Calu3 (cell line): ENCODE results near the gene APP. TPM values are rescaled to one million over a fixed set of nuclear protein-coding genes. Genes with fewer than 3 reads are reported as not detected.

Experiments used
- BruUV-seq: library from RNA; stranded (reverse); fragments of 400-500 nt; replicated peaks from 2 replicates; lab custom pipeline; 2021; lab: Mats Ljungman, UMichigan
- CTCF ChIA-PET: fragments of 300-600 bp; sonication (Branson Sonifier 250); formaldehyde crosslinking; loops from one replicate; lab custom pipeline; 2022; ENCODE audit warnings: antibody characterized with exemption; lab: Charles Lee
- DNase-seq: peaks from one replicate; pipeline ENCODE4 v3.0.0; 2022
- H3K27ac Mint-ChIP-seq: one replicate; pipeline ENCODE4 v1.8.0; 2022; ENCODE audit warnings: mixed read lengths; ENCODE audit not compliant: unreplicated experiment
- H3K27me3 Mint-ChIP-seq: one replicate; pipeline ENCODE4 v1.8.0; 2022; ENCODE audit warnings: mixed read lengths; ENCODE audit not compliant: unreplicated experiment
- H3K36me3 Mint-ChIP-seq: one replicate; pipeline ENCODE4 v1.8.0; 2022; ENCODE audit warnings: mild to moderate bottlenecking, moderate library complexity, mixed read lengths; ENCODE audit not compliant: insufficient read depth, unreplicated experiment
- H3K4me1 Mint-ChIP-seq: one replicate; pipeline ENCODE4 v1.8.0; 2022; ENCODE audit warnings: mild to moderate bottlenecking, low read depth, mixed read lengths; ENCODE audit not compliant: unreplicated experiment
- H3K4me3 Mint-ChIP-seq: one replicate; pipeline ENCODE4 v1.8.0; 2022; ENCODE audit warnings: mild to moderate bottlenecking, low read depth, moderate library complexity, mixed read lengths; ENCODE audit not compliant: unreplicated experiment
- H3K9me3 Mint-ChIP-seq: one replicate; pipeline ENCODE4 v1.8.0; 2022; ENCODE audit warnings: low read depth, mixed read lengths; ENCODE audit not compliant: unreplicated experiment
- intact Hi-C: fragments of 100-400 bp; cut with micrococcal nuclease; formaldehyde crosslinking; loops from one replicate; pipeline ENCODE4 v1.10.0; 2022; ENCODE audit not compliant: unreplicated experiment
- total RNA-seq: library from RNA; stranded (reverse); gene quantifications from 2 replicates; pipeline ENCODE4 v1.2.3, GENCODE V29; 2022
- TF ChIP-seq, protein P1 (sequence below): fragments of 200-600 bp; IDR thresholded peaks from one replicate; pipeline ENCODE4 v1.8.0; 2022; ENCODE audit warnings: antibody characterized with exemption; ENCODE audit not compliant: unreplicated experiment

The APP gene
- total RNA-seq, 1 experiment from 2014 or later = 566 TPM

DNA sequence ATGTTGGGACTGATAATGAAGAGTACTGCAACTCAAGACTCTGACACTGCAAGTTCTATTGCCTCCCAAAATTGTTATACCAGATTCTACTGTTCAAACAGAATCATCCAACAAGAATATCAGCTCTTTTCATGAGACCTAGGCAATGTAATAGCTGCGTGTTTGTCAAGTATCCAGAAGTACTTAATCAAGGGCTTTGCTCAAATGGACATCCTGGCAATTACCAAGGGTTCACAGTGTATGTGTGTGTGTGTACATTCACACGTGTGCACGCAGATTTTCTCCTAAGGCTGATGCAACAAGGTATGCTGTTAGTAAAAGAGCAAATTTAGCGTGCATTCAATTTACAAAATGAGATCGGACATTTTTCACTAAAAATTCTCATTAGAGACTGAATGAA, 261.2 kb downstream of the APP start:
- Mint-ChIP-seq H3K4me1 (peaks cover 25% of the 10 kb centered on the region), H3K4me3 (no peak overlapping the region), H3K9me3 (no peaks in the 10 kb centered on the region), H3K27ac (no peak overlapping the region), H3K27me3 (no peaks in the 10 kb centered on the region), H3K36me3 (peaks cover 17% of the 10 kb centered on the region)
- intact Hi-C loops = no loop called here
- TF ChIP-seq, protein P1, sequence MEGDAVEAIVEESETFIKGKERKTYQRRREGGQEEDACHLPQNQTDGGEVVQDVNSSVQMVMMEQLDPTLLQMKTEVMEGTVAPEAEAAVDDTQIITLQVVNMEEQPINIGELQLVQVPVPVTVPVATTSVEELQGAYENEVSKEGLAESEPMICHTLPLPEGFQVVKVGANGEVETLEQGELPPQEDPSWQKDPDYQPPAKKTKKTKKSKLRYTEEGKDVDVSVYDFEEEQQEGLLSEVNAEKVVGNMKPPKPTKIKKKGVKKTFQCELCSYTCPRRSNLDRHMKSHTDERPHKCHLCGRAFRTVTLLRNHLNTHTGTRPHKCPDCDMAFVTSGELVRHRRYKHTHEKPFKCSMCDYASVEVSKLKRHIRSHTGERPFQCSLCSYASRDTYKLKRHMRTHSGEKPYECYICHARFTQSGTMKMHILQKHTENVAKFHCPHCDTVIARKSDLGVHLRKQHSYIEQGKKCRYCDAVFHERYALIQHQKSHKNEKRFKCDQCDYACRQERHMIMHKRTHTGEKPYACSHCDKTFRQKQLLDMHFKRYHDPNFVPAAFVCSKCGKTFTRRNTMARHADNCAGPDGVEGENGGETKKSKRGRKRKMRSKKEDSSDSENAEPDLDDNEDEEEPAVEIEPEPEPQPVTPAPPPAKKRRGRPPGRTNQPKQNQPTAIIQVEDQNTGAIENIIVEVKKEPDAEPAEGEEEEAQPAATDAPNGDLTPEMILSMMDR = no peak
- no peak for DNase-seq
- CTCF ChIA-PET = no interaction called here
- no TSS peak for BruUV-seq

GRCh38 chr21:25908495-25908894, 262.1 kb downstream of the APP start:
- DNase-seq = no peak
- TF ChIP-seq, protein P1 = no peak
- intact Hi-C loops = no loop called here
- no TSS peak for BruUV-seq
- Mint-ChIP-seq H3K4me3 (no peak overlapping the region), H3K9me3 (no peaks in the 10 kb centered on the region), H3K27me3 (no peaks in the 10 kb centered on the region), H3K27ac (no peak overlapping the region), H3K36me3 (peaks cover 17% of the 10 kb centered on the region), H3K4me1 (peaks cover 17% of the 10 kb centered on the region)
- CTCF ChIA-PET = interaction anchor here (0.6 kb wide), 1 partner anchor 18 kb away, joined by 3 read pairs; no protein-coding TSS in a partner anchor

DNA sequence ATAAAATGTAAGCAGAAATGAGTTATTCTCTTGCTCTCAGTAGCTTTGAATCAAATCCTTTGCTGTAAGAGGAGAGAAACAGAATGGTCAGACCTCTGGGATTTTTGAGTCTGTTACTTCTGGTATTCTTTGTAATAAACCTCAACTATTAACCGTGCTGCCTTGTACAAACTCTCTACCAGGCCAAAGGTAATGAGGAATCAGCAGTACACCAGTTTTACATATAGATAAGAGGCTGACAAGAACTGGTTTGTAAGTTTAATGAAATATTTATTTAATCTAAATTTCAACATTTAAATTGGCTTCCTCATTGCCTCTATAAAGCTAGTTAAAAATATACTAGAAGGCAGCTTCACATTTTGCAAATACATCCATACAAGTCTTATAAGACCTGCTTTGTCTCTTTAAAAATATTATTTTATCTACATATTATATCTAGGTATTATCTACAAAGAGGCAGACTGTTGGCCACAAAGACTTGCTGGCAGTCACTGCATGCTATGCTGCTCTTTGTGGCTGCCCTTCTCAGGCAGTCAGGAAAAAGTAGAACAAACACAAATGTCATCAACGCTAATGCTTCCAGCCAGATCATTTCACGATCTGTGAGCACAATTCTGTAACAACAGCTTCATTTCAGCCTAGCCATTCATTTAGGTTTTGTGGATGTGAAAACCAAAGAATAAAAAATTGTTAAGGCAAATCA, 262.8 kb downstream of the APP start:
- intact Hi-C loops = no loop called here
- CTCF ChIA-PET = interaction anchor here (0.6 kb wide), 1 partner anchor 92 kb away, joined by 4 read pairs; no protein-coding TSS in a partner anchor
- no TSS peak for BruUV-seq
- Mint-ChIP-seq H3K4me1 (peaks cover 12% of the 10 kb centered on the region), H3K9me3 (no peaks in the 10 kb centered on the region), H3K36me3 (peaks cover 17% of the 10 kb centered on the region), H3K27me3 (no peaks in the 10 kb centered on the region), H3K27ac (no peak overlapping the region), H3K4me3 (no peak overlapping the region)
- TF ChIP-seq, protein P1 = no peak
- no peak for DNase-seq

DNA sequence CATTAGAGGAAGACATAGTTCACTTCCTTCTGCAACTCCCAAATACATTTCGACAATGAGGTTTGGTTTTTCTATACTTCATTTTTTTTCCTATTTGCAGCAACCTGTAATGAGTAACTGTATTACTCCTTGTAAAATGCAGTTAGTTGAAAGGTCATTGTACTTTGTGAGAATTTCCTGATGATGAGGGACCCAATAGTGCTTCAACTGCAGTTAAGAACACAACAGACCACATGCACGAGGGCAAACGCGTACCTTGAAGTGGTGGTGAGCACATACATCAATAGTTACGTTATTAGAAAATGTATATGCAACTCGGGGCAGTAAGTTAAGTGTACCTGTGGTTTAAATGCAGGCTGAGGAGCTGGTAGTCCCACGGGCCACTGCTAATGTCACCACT, 264.0 kb downstream of the APP start:
- Mint-ChIP-seq H3K4me1 (peaks cover under 1% of the 10 kb centered on the region), H3K36me3 (peaks cover 17% of the 10 kb centered on the region), H3K9me3 (no peaks in the 10 kb centered on the region), H3K27me3 (no peaks in the 10 kb centered on the region), H3K4me3 (no peak overlapping the region), H3K27ac (no peak overlapping the region)
- TF ChIP-seq, protein P1 = no peak
- CTCF ChIA-PET = no interaction called here
- intact Hi-C loops = no loop called here
- BruUV-seq = no TSS peak
- no peak for DNase-seq
